Stimulated activated CD8-positive, alpha-beta memory T cell treated with anti-CD3 and anti-CD28 coated beads, Interleukin-4, amount 100 ng/mL, for 48 hours (primary cell): ENCODE data around the gene PDCD1.
A peak's percentile ranks its signal among the peaks of the same experiment; 100 is the strongest.
"Not testable (repeated sequence)": the region's sequence is repeated elsewhere in the genome, so short reads cannot be mapped to it uniquely, and the experiment has no call there.

ENCODE experiments used
- DNase-seq: peaks from one replicate; pipeline ENCODE4 v3.0.0-alpha.2; 2020

Gene PDCD1

DNA sequence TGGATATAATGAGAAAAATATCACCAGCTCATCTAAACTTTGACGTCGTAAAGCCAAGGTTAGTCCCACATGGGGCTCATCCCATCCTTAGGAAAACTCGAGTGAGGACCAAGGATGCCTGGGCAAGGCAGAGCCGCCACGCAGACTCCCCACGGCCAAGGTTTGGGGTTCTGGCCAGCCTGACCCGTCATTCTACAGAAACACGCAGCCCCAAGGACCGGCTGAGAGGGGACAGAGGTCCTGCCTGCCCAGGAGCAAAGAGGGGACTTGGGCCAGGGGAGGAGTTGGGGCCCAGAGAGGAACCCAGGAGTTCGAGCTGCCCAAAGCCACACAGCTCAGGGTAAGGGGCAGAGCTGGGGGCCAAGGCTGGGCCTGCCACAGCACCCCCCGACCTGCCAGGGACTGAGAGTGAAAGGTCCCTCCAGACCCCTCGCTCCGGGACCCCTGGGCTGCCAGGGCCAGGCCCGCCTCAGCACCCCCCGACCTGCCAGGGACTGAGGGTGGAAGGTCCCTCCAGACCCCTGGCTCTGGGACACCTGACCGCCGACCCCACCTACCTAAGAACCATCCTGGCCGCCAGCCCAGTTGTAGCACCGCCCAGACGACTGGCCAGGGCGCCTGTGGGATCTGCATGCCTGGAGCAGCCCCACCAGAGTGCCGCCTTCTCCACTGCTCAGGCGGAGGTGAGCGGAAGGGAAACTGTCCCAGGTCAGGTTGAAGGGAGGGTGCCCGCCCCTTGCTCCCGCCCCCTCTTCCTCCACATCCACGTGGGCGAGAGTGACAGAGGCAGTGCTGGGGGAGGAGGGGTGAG lies at the start of gene PDCD1:
Gene PDCD1, minus strand, starts transcription at position 689 of the 811 bp plus-strand sequence. Its CDS starts 56 bp downstream, at position 633.
- DNase-seq = peak; percentile 80

DNA sequence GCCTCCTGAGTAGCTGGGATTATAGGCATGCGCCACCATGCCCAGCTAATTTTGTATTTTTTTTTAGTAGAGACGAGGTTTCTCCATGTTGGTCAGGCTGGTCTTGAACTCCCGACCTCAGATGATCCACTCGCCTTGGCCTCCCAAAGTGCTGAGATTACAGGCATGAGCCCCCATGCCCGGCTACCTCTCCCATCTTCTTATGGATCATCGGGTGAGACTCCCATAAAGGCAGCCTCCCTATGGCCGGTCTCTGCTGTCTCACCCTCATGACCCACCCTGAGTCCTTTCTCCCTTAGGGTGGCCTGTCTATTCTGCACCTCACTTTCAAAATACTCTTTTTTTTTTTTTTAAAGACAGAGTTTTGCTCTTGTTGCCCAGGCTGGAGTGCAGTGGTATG lies 49.1 kb upstream of the PDCD1 start:
- DNase-seq = not testable (repeated sequence)

DNA sequence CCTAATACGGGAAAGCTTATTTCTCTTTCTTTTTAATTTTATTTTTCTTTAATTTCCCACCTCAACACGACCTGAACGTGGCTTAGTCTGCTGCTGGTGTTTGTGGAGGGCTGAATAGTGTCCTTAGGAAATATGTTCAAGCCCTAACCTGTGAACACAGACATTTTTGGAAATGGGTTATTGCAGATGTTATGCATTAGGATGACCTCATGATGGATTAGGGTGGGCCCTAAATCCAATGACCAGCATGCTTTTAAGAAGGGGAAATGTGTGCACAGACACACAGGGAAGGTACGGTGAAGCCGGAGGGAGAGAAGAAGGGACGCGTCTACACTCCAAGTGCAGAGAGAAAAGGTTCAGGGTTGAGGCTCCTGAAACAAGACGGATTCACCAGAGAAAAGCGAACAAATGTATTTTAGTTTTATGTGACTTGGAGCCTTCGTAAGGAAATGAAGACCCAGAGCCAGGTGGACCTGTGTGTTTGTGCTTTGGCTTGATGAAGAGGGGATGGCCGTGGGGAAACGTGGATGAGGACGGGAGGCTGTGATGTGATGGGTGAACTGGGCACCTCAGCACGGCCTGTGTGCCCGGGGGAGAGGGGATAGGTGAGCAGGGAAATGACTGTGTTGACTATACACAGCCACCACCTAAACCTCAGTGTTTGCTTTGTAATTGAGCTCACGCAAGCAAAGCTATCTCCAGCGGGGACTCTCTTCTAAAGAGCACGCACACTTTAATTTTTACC lies 48.3 kb upstream of the PDCD1 start:
- DNase-seq = no peak

DNA sequence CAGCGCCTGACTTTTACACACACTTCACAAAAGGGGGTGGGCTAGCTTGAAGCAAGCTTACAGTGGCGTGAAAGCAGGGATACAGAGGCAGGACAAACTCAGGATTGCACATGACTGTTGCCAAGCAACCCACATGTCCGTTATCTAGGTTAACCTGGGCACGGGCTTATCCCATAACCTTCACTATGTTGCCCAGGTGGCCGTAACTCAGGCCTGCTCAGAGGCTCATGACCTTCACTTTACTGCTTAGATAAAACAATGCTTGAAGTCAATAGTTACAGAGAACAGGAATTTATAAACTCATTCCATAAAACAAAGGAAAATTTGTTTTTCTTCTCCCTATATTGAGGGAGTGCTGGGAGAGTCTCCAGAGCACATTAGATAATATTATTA lies 47.7 kb upstream of the PDCD1 start:
- DNase-seq = not testable (repeated sequence)

DNA sequence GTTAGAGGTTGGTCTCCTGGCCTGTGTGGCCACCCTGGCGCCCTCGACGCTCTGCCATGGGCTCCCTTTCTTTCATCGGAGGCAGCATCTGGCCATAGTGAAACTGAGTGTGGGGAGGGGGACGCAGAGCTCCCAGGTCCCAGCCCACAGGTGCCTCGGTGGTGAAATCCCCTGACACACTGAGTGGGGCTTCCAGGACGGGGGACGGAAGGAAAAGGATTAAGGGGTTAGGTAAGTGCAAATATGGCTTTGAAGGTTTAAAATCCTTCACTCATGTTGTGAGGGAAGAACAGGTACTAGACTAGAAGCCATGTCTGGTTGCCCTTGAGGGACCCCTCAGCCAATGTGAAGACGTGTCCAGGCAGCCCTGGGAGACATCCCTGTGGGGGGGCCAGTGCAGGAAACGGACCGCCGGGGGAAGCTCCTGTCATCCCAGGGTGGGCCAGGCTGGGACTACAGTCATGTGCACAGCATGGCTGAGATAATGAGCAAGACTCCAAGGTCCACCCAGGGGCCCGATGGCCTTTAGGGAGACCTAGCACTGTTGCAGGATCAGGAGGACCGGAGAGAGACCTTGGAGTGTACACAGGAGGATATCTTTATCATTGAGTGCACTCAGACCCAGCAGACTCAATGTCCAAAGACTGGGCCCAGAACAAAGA lies 47.2 kb upstream of the PDCD1 start:
- DNase-seq = no peak

DNA sequence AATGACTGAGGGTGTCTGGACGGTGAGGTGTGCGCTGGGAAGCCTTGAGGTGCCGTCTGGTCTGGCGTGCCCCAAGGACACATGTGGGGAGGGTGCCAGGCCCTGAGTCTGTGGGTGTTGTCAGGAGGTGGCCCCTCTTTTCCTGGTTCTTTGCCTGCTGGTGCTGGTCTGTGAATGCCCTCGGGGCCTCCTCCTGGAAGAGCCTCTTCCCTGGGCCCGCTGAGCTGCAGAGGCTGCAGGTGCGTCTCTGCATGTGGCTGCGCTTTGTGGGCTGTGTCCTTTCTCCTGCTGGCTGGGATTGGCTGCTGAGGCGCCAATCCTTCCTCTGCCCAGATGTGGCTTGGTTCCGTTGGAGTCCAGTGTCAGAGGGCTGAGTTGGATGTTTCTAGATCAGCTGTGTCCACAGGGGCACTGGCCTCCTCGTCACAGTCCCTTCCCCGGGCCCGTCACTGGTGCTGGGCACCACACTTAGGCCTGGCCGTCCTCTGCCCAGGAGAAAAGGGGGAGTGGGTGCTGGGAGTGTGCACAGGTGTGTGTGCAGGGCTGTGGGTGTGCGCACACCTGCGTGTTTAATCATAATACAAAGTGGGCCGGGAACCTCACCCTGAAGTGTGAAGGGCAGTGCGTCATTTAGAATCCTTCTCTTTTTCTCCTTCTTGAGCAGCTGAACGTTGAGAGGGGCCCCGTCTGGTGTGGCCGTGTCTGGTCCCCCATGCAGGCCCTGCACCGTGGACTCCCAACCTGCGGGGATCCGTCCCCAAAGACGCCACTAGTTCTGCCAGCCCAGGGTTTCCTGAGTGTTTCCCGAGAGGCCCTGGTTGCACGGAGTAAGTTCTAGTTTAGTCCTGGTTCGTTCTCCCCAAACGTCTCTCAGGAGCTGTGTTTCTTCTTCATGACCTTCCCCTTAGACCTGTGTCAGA lies 46.4 kb upstream of the PDCD1 start:
- DNase-seq = no peak

DNA sequence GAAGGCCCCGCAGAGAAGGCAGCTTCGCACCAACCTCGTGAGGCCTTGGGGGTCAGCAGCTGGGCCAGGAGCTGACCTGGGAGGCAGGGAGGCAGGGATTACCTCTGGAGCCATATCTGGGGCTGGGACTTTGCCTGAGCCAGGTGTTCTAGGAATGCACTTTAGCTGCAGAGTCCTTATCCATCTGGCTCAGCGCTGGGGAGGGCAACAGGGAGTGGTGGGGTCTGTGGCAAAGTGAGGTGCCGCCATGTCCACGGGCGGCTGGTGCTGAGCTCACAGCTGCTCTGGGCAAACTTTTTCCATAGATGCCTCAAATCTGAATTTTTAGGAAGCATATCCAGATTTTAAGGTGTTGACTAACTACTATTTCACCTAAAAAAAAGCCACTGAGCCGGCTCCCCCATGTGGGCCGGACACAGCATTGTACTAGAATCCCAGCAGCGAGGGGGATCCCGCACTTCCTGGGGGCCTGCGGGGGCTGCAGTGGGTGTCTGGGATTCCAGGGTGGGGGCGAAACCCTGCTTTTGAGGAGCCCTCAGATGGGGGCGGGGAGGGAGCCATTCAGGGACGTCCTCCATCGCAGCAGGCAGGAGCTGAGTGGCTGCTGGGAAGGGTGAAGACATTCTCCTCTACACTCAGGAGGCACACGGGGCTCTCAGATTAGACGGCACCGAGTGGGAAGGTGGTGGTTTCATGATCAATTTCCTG lies 45.5 kb upstream of the PDCD1 start:
- DNase-seq = no peak

DNA sequence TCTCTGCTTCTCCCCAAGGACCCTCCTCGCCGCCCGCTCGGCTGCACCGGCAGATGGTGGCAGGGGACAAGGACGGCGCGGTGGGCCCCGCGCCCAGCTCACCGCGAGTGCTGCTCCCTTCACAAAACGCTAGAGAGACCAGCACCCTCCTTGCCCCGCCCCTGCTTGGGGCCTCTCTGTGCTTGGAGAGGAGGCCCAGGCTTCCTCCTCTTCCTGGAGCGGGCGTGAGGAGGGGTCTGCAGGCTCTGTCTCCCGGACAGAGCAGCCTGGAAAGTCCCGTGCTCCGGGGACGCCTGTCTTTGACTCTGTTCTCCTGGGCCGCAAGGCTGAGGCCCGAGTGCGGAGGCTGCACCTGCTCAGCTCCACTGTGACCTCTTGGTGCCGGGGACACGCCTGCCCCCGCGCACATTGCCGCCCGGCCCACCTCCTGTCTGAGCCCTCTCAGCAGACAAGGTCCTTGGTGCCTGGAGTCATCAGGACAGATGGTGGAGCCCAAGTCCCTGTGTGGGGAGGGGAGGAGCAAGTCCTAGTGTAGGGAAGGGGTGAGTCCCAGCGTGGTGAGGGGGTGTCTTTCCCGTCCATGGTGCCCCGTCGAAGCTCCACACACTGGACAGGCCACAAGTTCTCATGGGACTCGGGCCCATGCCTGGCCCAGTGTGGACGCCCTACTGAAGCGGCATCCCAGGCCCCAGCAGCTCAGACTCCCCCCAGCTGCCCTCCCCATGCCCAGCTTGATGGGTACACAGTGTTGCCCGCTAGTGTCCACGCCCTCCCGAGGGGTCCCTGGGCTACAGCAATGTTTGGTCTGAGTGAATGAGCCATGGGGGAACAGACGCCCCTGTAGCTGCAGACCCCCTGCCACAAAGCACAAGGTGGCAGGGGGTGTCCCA lies 44.7 kb upstream of the PDCD1 start:
- no peak for DNase-seq

DNA sequence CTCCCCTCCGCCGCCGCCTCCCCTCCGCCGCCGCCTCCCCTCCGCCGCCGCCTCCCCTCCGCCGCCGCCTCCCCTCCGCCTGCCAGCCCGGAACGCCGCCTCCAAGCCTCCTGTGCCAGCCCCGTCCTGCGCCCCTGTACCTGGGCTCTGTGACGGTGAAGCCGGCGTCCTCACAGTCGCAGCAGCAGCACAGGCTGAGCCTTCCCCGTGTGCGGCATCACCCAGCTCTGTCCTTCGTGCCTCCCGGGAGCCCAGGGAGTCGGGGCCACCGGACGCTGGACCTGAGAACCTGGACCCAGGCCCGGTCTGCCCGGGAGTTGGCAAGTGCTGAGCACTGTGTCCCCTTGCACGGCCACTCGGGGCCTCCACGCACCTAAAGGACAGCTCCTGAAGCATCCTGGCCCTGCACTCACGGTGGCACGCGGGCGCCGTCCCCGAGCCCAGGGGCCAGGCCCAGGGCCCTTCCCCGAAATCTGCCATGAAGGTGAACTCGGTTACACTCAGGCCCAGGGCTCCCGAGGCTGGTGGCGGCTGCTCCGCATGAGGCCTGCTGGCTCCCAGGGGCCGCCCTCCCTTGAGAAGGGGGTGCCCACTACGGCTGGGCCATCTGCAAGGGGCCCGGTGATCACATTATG lies 43.8 kb upstream of the PDCD1 start:
- DNase-seq = no peak

DNA sequence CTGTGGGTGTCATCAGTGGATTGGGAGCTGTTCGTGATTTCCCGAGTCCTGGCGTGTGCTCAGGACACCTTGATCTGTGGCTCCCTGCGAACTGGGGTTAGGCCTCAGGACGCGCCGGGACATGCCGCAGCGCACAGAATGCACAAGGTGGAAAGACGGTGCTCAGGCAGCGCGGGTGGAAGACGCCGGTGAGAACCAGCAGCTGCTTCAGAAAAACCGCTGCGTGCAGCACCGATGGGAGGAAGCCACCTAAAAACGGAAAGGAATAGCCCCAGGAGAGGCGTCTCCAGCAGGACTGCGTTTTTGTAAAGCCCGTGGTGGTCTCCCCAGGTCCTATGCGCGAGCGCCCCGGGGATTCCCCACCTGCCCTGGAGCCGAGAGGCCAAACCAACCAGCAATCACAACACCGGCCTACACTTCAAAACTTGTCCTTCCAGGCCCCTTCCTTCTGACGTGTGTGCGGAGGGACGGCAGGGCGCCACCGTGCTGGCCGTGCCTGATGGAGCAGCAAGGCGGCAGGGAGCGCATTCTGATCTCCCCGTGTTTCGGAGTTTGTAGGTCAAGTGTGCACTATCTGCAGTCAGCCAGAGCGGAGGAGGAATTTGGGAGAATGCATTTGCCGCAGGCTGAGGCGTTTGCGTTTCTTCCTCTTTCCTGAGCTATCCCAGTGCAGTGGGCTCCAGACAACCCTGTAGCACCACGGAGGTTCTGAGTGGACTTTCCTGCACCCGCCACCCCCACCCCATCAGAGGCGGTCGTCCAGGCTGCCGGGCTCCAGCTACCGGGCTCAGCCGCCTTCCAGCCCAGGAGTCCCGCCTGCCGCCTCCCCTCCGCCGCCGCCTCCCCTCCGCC lies 43.0 kb upstream of the PDCD1 start:
- DNase-seq = no peak

DNA sequence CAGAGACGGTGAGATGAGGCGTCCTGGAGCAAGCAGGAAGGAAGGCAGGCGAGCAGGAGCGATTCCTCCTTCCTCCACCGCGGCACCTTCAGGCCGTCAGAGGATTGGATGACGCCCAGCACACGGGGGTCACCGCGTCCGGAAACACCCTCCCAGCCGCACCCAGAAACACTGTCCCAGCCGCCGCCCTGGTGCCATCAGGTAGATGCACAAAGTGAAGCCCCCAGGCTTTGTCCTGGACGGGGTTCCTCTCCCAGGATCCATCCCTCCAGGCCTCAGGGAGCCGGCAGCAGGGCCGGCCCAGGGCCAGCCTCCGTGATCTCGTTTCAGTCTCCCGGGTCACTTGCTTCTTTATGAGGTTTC lies 42.3 kb upstream of the PDCD1 start:
- peak; percentile 8 for DNase-seq

DNA sequence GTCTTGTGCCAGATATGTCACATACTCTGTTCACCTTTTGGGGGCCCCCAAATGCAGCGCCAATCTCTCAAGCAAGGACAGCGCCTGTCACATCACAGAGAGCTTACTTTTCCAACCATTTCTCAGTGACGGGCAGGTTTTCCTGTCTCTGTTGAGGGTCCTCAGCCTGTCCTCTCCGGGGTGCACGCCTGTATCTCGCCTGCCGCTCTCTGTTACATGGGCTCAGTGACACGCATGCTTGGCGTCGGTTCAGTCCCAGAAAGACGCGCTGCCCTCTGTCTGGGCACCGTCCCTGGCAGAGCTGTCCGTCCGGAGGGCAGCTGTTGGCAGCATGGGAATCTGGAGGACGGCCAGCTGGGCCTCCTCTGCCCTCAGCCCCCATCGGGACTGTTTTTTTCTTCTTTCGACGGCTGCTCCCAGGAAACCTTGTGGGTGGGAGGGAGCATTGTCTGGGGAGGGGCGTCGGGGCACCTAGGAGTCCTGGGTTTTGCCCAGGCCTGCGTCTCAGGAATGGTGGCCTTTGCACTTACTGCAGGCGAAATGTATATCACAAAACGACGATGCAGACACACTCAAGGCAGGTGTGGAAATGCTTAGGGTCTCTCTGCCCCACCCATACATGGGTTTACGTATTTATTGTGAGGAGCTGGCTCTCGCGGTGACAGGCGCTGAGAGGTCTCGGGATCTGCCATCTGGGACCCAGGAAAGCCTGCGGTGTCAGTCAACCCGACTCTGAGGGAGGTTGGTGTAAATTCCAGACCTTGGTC lies 41.7 kb upstream of the PDCD1 start:
- peak; percentile 16 for DNase-seq

DNA sequence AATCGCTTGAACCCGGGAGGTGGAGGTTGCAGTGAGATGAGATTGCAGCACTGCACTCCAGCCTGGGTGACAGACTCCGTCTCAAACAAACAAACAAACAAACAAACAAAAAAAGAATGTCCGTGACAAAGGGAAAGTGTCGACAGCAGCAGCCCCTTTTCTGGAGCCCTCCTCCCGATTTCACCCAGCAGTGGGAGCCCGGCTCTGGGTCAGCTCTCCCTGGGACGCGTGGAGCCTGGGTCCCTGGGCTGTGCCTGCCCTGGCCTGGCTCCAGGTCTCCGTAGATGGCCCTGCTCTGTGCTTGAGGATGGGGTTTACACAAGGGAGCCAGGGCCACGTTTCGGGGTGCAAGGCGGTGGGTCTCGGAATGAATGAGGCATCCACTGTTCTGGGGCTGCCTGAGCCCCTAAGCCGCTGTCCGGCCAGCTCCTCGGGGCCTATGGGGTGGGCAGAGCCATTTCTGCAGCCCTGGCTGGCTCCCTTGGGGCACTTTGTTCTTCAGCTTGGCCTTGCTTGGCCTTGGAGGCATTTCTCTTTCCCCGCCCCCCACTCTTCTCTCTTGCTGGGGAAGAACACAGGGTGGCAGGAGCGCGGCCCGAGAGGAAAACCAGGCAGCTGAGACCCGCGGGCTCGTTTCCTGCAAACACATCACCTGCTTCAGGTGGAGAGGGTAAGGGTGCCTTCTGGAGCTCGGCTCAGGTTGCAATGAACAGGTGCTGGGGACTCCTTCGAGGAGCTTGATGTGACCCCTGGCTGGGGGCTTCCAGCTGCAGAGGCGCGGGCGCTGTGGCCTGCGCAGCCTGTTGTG lies 40.0 kb upstream of the PDCD1 start:
- peak; percentile 10 for DNase-seq

DNA sequence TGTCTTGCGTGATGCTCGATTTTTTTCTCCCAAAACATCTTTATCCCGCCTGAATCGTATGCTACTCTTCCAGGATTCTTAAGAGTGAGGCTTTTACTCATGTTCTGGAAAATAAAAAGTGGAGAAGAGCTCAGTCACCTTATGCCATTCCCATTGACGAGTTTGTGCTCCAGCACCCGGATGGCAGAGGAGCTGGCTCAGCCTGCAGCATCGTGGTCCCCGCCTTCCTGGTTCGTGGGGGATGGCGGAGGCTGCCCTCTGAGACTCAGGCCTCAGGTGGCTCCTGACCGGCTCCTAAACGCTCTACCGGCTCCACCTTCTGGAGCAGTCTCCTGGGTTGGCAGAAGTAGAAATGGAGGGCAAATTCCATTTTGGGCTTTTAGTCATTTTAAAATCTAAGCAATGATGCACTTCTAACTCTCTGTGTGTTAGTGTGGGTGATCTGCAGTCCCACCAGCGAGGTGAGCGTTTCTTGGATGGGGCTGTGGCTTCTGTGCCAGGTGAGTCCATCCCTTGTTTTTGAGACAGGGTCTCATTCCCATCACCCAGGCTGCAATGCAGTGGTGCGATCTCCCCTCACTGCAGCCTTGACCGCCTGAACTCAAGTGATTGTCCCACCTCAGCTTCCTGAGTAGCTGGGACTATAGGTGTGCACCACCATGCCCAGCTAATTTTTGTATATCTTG lies 38.7 kb upstream of the PDCD1 start:
- DNase-seq = peak; percentile 13

DNA sequence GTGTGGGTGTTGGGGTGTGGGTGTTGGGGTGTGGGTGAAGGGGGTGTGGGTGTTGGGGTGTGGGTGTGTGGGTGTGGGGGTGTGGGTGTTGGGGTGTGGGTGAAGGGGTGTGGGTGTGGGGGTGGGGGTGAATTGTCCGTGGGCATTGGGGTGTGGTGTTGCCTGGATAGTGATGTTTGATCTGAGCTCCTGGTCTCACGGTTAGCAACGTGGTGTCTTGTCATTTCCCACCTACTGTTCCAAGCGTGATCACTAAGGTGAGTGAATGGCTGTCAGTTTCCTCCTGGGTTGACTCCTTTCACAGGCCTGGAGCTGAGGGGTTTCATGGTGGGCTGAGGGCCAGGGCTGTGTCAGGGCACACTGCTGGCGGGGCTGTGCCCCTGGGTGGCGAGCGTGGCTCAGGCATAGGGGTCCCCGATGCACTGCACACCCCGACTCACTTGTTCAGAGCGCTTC lies 38.1 kb upstream of the PDCD1 start:
- DNase-seq = peak; percentile 17

DNA sequence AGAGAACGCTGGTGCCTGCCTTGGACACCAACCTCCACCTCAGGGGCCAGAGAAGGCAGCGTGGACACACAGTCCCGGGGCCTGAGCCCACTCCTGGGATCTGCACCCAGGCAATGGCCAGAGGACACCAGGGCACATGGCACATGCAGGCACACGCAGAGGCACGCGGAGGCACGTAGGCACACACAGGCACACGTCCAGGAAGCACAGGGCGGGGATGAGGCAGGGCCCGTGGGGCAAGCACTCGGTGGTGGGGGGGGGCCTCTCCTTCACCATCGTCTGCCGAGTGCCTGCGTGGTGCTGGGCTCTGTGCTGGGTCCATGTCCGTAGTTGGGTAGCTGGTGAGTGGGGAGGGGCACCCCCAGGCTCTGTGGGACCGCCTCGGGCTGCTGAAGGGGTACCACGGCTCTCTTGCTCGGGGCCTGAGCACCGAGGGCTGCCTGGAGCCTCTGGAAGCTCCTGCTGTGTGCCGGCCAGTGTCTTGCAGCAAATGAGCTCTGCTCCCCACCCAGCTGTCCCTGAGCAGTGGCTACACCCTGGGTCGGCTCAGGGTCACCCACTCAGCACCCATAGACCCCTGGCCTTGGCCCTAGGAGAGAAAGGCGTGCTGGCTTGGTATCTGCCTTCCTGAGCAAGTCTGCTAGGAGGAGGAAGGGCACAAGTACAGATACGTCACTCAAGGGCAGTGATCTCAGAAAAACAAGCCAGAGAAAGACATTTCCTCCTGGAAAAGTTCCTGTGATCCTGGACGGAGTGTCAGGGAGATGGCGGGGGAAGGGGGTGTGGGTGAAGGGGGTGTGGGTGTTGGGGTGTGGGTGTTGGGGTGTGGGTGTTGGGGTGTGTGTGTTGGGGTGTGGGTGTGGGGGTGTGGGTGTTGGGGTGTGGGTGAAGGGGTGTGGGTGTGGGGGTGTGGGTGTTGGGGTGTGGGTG lies 37.3 kb upstream of the PDCD1 start:
- peak; percentile 53 for DNase-seq
